CD4-positive, alpha-beta T cell (primary cell): Measurements from ENCODE around the gene SDC4. TPM values are rescaled to one million over a fixed set of nuclear protein-coding genes. Genes with fewer than 3 reads are reported as not detected.

Source experiments
- ATAC-seq: fragments of 200-7000 bp; cut with Tn5 transposase; one replicate; pipeline ENCODE4 v1.10.0; 2022; ENCODE audit warnings: mild to moderate bottlenecking; ENCODE audit not compliant: poor library complexity
- CTCF ChIA-PET: fragments of 350-600 bp; sonication (Branson Sonifier 250); formaldehyde crosslinking; loops from one replicate; lab custom pipeline; 2021; ENCODE audit warnings: antibody characterized with exemption, inconsistent platforms; lab: Charles Lee
- POLR2A ChIA-PET: fragments of 350-600 bp; sonication (Branson Sonifier 250); formaldehyde crosslinking; loops from one replicate; lab custom pipeline; 2021; ENCODE audit warnings: antibody characterized with exemption, inconsistent platforms; lab: Charles Lee
- DNase-seq, 14 experiments: peaks; one replicate each; pipeline ENCODE4 v3.0.0-alpha.2; 2013 to 2020; ENCODE audit warnings: mixed read lengths in 2 of 14
- H3K27ac ChIP-seq, 2 donors: one replicate each; pipeline versions ENCODE4 v1.5.1 to v1.7.0; 2013; ENCODE audit warnings: low read length in 2 of 2, low read depth in 1 of 2, mild to moderate bottlenecking in 1 of 2
- H3K27me3 ChIP-seq, 2 experiments: 1 replicate in 1 of 2; 2 replicates in 1 of 2; pipeline versions ENCODE4 v1.6.1 to v1.7.0; 2013; ENCODE audit warnings: low read length in 2 of 2, control low read depth in 1 of 2, mild to moderate bottlenecking in 1 of 2, moderate library complexity in 1 of 2; ENCODE audit not compliant: insufficient read depth in 2 of 2, control insufficient read depth in 1 of 2
- H3K36me3 ChIP-seq: one replicate; pipeline ENCODE4 v1.6.1; 2013; ENCODE audit warnings: low read length, control low read depth; ENCODE audit not compliant: insufficient read depth
- H3K4me1 ChIP-seq: one replicate; pipeline ENCODE4 v1.6.1; 2013; ENCODE audit warnings: low read length, control low read depth; ENCODE audit not compliant: insufficient read depth
- H3K4me3 ChIP-seq: one replicate; pipeline ENCODE4 v1.5.1; 2013; ENCODE audit warnings: mild to moderate bottlenecking, low read length, moderate library complexity
- H3K9me3 ChIP-seq, 2 experiments: 1 replicate in 1 of 2; 2 replicates in 1 of 2; pipeline versions ENCODE4 v1.6.1 to v1.7.0; 2013; ENCODE audit warnings: low read length in 2 of 2, mild to moderate bottlenecking in 2 of 2, control low read depth in 1 of 2, moderate library complexity in 1 of 2; ENCODE audit not compliant: control insufficient read depth in 1 of 2, insufficient read depth in 1 of 2
- H3K27ac Mint-ChIP-seq: one replicate; pipeline ENCODE4 v1.8.0; 2020; ENCODE audit warnings: mixed read lengths
- H3K27me3 Mint-ChIP-seq: one replicate; pipeline ENCODE4 v1.8.0; 2021; ENCODE audit warnings: mixed read lengths
- H3K36me3 Mint-ChIP-seq: one replicate; pipeline ENCODE4 v1.8.0; 2021; ENCODE audit warnings: low read depth, mixed read lengths
- H3K4me1 Mint-ChIP-seq: one replicate; pipeline ENCODE4 v1.8.0; 2021; ENCODE audit warnings: low read depth, mixed read lengths
- H3K4me3 Mint-ChIP-seq: one replicate; pipeline ENCODE4 v1.8.0; 2020; ENCODE audit warnings: mild to moderate bottlenecking, mixed read lengths
- H3K9me3 Mint-ChIP-seq: one replicate; pipeline ENCODE4 v1.8.0; 2020; ENCODE audit warnings: mixed read lengths
- CTCF ChIP-seq: fragments of 200-600 bp; IDR thresholded peaks from one replicate; pipeline ENCODE4 v1.8.0; 2022; ENCODE audit warnings: antibody characterized with exemption, mild to moderate bottlenecking
- intact Hi-C, 2 experiments: fragments of 100-400 bp; cut with DNase I in 1 of 2; cut with micrococcal nuclease in 1 of 2; formaldehyde crosslinking; loops; one replicate each; pipeline versions ENCODE4 v1.15.1 to v1.9.0; 2023 to 2025; cut with DNase I, micrococcal nuclease
- total RNA-seq, 174 experiments: library from RNA in 2 of 174; stranded (reverse) in 2 of 174; gene quantifications; one replicate each; pipeline ENCODE4 v1.2.3 and lab custom pipeline; 2021 to 2026

SDC4 gene
- total RNA-seq, 2 experiments from 2014 or later = 1.0 to 1.1 TPM

- no peaks in the 10 kb centered on the region for H3K27me3 Mint-ChIP-seq
- H3K27me3 ChIP-seq = no peaks in the 10 kb centered on the region
- no peak overlapping the region for H3K4me3 ChIP-seq
- H3K4me1 ChIP-seq = peaks cover 68% of the 10 kb centered on the region
- peak overlapping the region; percentile 73 for H3K27ac Mint-ChIP-seq
- peaks cover 36% of the 10 kb centered on the region for H3K36me3 ChIP-seq
- H3K9me3 ChIP-seq = no peaks in the 10 kb centered on the region
- TF ChIP-seq CTCF = no peak
- intact Hi-C loops = loop anchor here in 1 of 2 experiments (5.0 kb wide), 1 partner anchor 481 kb away; the partner anchor contains the start of gene YWHAB
- ChIA-PET CTCF (interaction anchor here (1.0 to 5.3 kb wide), 2 partner anchors 47 to 68 kb away, joined by 3 to 29 read pairs; partner anchors contain the start of gene PIGT), POLR2A (interaction anchor here (0.9 to 2.3 kb wide), 3 partner anchors 39 to 68 kb away, joined by 3 to 10 read pairs (median 5); no protein-coding TSS in a partner anchor)
- DNase-seq (peak in 8 of 14 experiments; percentile 10 to 82 (median 40)), ATAC-seq (peak; percentile 71)
- no peaks in the 10 kb centered on the region for H3K9me3 Mint-ChIP-seq
- H3K4me3 Mint-ChIP-seq = peak overlapping the region; percentile 55
- peak overlapping the region in 1 of 2 donors; percentile 38 for H3K27ac ChIP-seq
- peaks cover 80% of the 10 kb centered on the region for H3K4me1 Mint-ChIP-seq
- peaks cover 52% of the 10 kb centered on the region for H3K36me3 Mint-ChIP-seq
Measured at GRCh38 chr20:45368221-45368980, 20.2 kb upstream of the SDC4 start.

GRCh38 chr20:45367126-45367525 lies 18.9 kb upstream of the SDC4 start:
- intact Hi-C loops = loop anchor here in 1 of 2 experiments (5.0 kb wide), 1 partner anchor 480 kb away; the partner anchor contains the start of gene YWHAB
- Histone ChIP-seq H3K27ac (no peak overlapping the region), H3K9me3 (no peaks in the 10 kb centered on the region), H3K4me1 (peaks cover 62% of the 10 kb centered on the region), H3K36me3 (peaks cover 36% of the 10 kb centered on the region), H3K27me3 (no peaks in the 10 kb centered on the region), H3K4me3 (no peak overlapping the region)
- no peaks in the 10 kb centered on the region for H3K27me3 Mint-ChIP-seq
- no peak for DNase-seq
- no peak overlapping the region for H3K27ac Mint-ChIP-seq
- peaks cover 52% of the 10 kb centered on the region for H3K36me3 Mint-ChIP-seq
- peaks cover 76% of the 10 kb centered on the region for H3K4me1 Mint-ChIP-seq
- no peak for ATAC-seq
- no peak for TF ChIP-seq CTCF
- ChIA-PET POLR2A (interaction anchor here (1.3 to 2.3 kb wide), 2 partner anchors 69 to 83 kb away, joined by 3 to 10 read pairs; no protein-coding TSS in a partner anchor), CTCF (interaction anchor here (5.3 kb wide), 1 partner anchor 70 kb away, joined by 29 read pairs; no protein-coding TSS in a partner anchor)
- no peaks in the 10 kb centered on the region for H3K9me3 Mint-ChIP-seq
- no peak overlapping the region for H3K4me3 Mint-ChIP-seq

GRCh38 chr20:45366631-45367030 lies 18.4 kb upstream of the SDC4 start:
- no peak for TF ChIP-seq CTCF
- Histone ChIP-seq H3K4me1 (peaks cover 57% of the 10 kb centered on the region), H3K9me3 (no peaks in the 10 kb centered on the region), H3K27me3 (no peaks in the 10 kb centered on the region), H3K36me3 (peaks cover 36% of the 10 kb centered on the region), H3K4me3 (no peak overlapping the region), H3K27ac (no peak overlapping the region)
- DNase-seq = no peak
- POLR2A ChIA-PET = interaction anchor here (1.3 to 6.8 kb wide), 2 partner anchors 51 to 83 kb away, joined by 3 to 78 read pairs; partner anchors contain the start of gene PIGT
- no peak for ATAC-seq
- intact Hi-C loops = loop anchor here in 1 of 2 experiments (5.0 kb wide), 1 partner anchor 479 kb away; the partner anchor contains the start of gene YWHAB
- Mint-ChIP-seq H3K36me3 (peaks cover 52% of the 10 kb centered on the region), H3K27ac (no peak overlapping the region), H3K9me3 (no peaks in the 10 kb centered on the region), H3K27me3 (no peaks in the 10 kb centered on the region), H3K4me1 (peaks cover 72% of the 10 kb centered on the region), H3K4me3 (no peak overlapping the region)
- CTCF ChIA-PET = interaction anchor here (5.3 kb wide), 1 partner anchor 70 kb away, joined by 29 read pairs; no protein-coding TSS in a partner anchor
